Karpas-422 (cell line): ENCODE results near the gene MET. TPM values are rescaled to one million over a fixed set of nuclear protein-coding genes. Genes with fewer than 3 reads are reported as not detected.

Source experiments
- DNase-seq: peaks from one replicate; pipeline ENCODE4 v3.0.0-alpha.2; 2015
- H2AFZ ChIP-seq: fragments of 200-600 bp; sonication (generic); 2 replicates; pipeline ENCODE4 v1.6.1; 2014; ENCODE audit warnings: antibody characterized with exemption, low read length, mixed read lengths
- H3K27ac ChIP-seq: fragments of 200-600 bp; sonication (generic); 2 replicates; pipeline ENCODE4 v1.5.1; 2014; ENCODE audit warnings: mild to moderate bottlenecking, low read length, moderate library complexity
- H3K27me3 ChIP-seq: fragments of 200-600 bp; sonication (generic); 2 replicates; pipeline ENCODE4 v1.6.1; 2014; ENCODE audit warnings: low read length, mixed read lengths
- H3K36me3 ChIP-seq: fragments of 200-600 bp; sonication (generic); 2 replicates; pipeline ENCODE4 v1.6.1; 2014; ENCODE audit warnings: low read length, mixed read lengths; ENCODE audit not compliant: insufficient read depth
- H3K4me1 ChIP-seq: fragments of 200-600 bp; sonication (generic); 2 replicates; pipeline ENCODE4 v1.6.1; 2014; ENCODE audit warnings: mild to moderate bottlenecking, low read length, mixed read lengths
- H3K4me2 ChIP-seq: fragments of 200-600 bp; sonication (generic); 2 replicates; pipeline ENCODE4 v1.6.1; 2014; ENCODE audit warnings: low read length, low read depth, mild to moderate bottlenecking; ENCODE audit not compliant: poor library complexity, severe bottlenecking
- H3K4me3 ChIP-seq: fragments of 200-600 bp; sonication (generic); 2 replicates; pipeline ENCODE4 v1.5.1; 2014; ENCODE audit warnings: mild to moderate bottlenecking, antibody characterized with exemption, low read length, mixed read lengths
- H3K79me2 ChIP-seq: fragments of 200-600 bp; sonication (generic); 2 replicates; pipeline ENCODE4 v1.6.1; 2014; ENCODE audit warnings: mild to moderate bottlenecking, low read length, mixed read lengths
- H3K9ac ChIP-seq: fragments of 200-600 bp; sonication (generic); 2 replicates; pipeline ENCODE4 v1.6.0; 2014; ENCODE audit warnings: low read length
- H3K9me2 ChIP-seq: fragments of 200-600 bp; sonication (generic), shearing (Covaris generic); replicated peaks from 2 replicates; pipeline ENCODE4 v1.6.0; 2014; ENCODE audit warnings: mild to moderate bottlenecking, low read length, moderate library complexity; ENCODE audit not compliant: insufficient read depth
- H3K9me3 ChIP-seq: fragments of 300-700, 200-600 bp; sonication (generic); 2 replicates; pipeline ENCODE4 v1.6.1; 2014; ENCODE audit warnings: low read length, mixed read lengths
- H4K20me1 ChIP-seq: fragments of 200-600 bp; sonication (generic); 2 replicates; pipeline ENCODE4 v1.6.1; 2014; ENCODE audit warnings: mild to moderate bottlenecking, antibody characterized with exemption, low read length, low read depth; ENCODE audit not compliant: insufficient read depth
- total RNA-seq: library from RNA; depleted of rRNA; stranded (reverse); fragments of >200 nt; shearing (Covaris generic); gene quantifications from 2 replicates; pipeline ENCODE4 v1.2.3, GENCODE V29; 2014; ENCODE audit warnings: low replicate concordance

MET gene
- total RNA-seq, 1 experiment from 2014 or later = 158 TPM

- no peak for DNase-seq
- H2AFZ ChIP-seq = no peak overlapping the region
- H3K9me2 ChIP-seq = no peaks in the 10 kb centered on the region
- H3K27ac ChIP-seq = no peak overlapping the region
- no peaks in the 10 kb centered on the region for H3K9me3 ChIP-seq
- H4K20me1 ChIP-seq = no peaks in the 10 kb centered on the region
- H3K27me3 ChIP-seq = no peaks in the 10 kb centered on the region
- no peak overlapping the region for H3K9ac ChIP-seq
- peaks cover 57% of the 10 kb centered on the region for H3K36me3 ChIP-seq
- peaks cover 5% of the 10 kb centered on the region; the same call in 1 of the 2 replicates for H3K79me2 ChIP-seq
- no peak overlapping the region for H3K4me2 ChIP-seq
- peaks cover 34% of the 10 kb centered on the region for H3K4me1 ChIP-seq
- H3K4me3 ChIP-seq = no peak overlapping the region
Observed at GRCh38 chr7:116788572-116789197, 116.7 kb downstream of the MET start.

GRCh38 chr7:116790025-116790424 is 118.0 kb downstream of the MET start:
- peaks cover 5% of the 10 kb centered on the region; the same call in 1 of the 2 replicates for H3K79me2 ChIP-seq
- peaks cover 52% of the 10 kb centered on the region for H3K36me3 ChIP-seq
- no peak overlapping the region for H3K4me2 ChIP-seq
- H3K9me2 ChIP-seq = no peaks in the 10 kb centered on the region
- no peaks in the 10 kb centered on the region for H3K27me3 ChIP-seq
- no peak overlapping the region for H2AFZ ChIP-seq
- H3K4me3 ChIP-seq = no peak overlapping the region
- no peak for DNase-seq
- no peaks in the 10 kb centered on the region for H3K9me3 ChIP-seq
- H3K9ac ChIP-seq = no peak overlapping the region
- H4K20me1 ChIP-seq = no peaks in the 10 kb centered on the region
- H3K4me1 ChIP-seq = peaks cover 22% of the 10 kb centered on the region
- H3K27ac ChIP-seq = no peak overlapping the region

- Histone ChIP-seq H3K9me2 (no peaks in the 10 kb centered on the region), H4K20me1 (no peaks in the 10 kb centered on the region), H3K27ac (no peak overlapping the region), H3K9me3 (no peaks in the 10 kb centered on the region), H3K9ac (no peak overlapping the region), H2AFZ (no peak overlapping the region), H3K27me3 (no peaks in the 10 kb centered on the region), H3K79me2 (no peaks in the 10 kb centered on the region), H3K4me1 (peaks cover 15% of the 10 kb centered on the region), H3K36me3 (peaks cover 57% of the 10 kb centered on the region), H3K4me3 (no peak overlapping the region), H3K4me2 (no peak overlapping the region)
- DNase-seq = no peak
Observed at GRCh38 chr7:116792813-116793212, 120.8 kb downstream of the MET start.

- Histone ChIP-seq H3K4me2 (no peak overlapping the region), H3K4me3 (no peak overlapping the region), H3K4me1 (peaks cover 23% of the 10 kb centered on the region), H3K9me3 (no peaks in the 10 kb centered on the region), H4K20me1 (no peaks in the 10 kb centered on the region), H3K79me2 (no peaks in the 10 kb centered on the region), H3K9ac (no peak overlapping the region), H3K36me3 (peaks cover 46% of the 10 kb centered on the region), H3K27me3 (no peaks in the 10 kb centered on the region), H2AFZ (no peak overlapping the region), H3K9me2 (no peaks in the 10 kb centered on the region), H3K27ac (no peak overlapping the region)
- DNase-seq = no peak
Observed at GRCh38 chr7:116793795-116794340, 121.9 kb downstream of the MET start.

GRCh38 chr7:116796471-116796870 is 124.5 kb downstream of the MET start:
- no peaks in the 10 kb centered on the region for H3K9me3 ChIP-seq
- H3K4me3 ChIP-seq = no peak overlapping the region
- no peaks in the 10 kb centered on the region for H3K79me2 ChIP-seq
- no peak for DNase-seq
- no peaks in the 10 kb centered on the region for H3K9me2 ChIP-seq
- no peaks in the 10 kb centered on the region for H3K27me3 ChIP-seq
- no peak overlapping the region for H3K4me2 ChIP-seq
- H3K36me3 ChIP-seq = peaks cover 31% of the 10 kb centered on the region
- H3K9ac ChIP-seq = no peak overlapping the region
- no peaks in the 10 kb centered on the region for H4K20me1 ChIP-seq
- H2AFZ ChIP-seq = no peak overlapping the region
- H3K27ac ChIP-seq = no peak overlapping the region
- peaks cover 23% of the 10 kb centered on the region for H3K4me1 ChIP-seq

GRCh38 chr7:116797612-116798011 is 125.6 kb downstream of the MET start:
- H3K9me2 ChIP-seq = no peaks in the 10 kb centered on the region
- H3K4me2 ChIP-seq = no peak overlapping the region
- no peak overlapping the region for H3K4me3 ChIP-seq
- no peak overlapping the region for H3K9ac ChIP-seq
- no peak overlapping the region for H3K27ac ChIP-seq
- H3K79me2 ChIP-seq = no peaks in the 10 kb centered on the region
- no peaks in the 10 kb centered on the region for H4K20me1 ChIP-seq
- H2AFZ ChIP-seq = no peak overlapping the region
- peaks cover 29% of the 10 kb centered on the region for H3K36me3 ChIP-seq
- peaks cover 26% of the 10 kb centered on the region for H3K4me1 ChIP-seq
- no peaks in the 10 kb centered on the region for H3K27me3 ChIP-seq
- no peak for DNase-seq
- H3K9me3 ChIP-seq = no peaks in the 10 kb centered on the region

GRCh38 chr7:116798232-116798631 is 126.2 kb downstream of the MET start:
- no peaks in the 10 kb centered on the region for H3K27me3 ChIP-seq
- H3K27ac ChIP-seq = no peak overlapping the region
- H3K79me2 ChIP-seq = no peaks in the 10 kb centered on the region
- no peaks in the 10 kb centered on the region for H4K20me1 ChIP-seq
- peaks cover 28% of the 10 kb centered on the region for H3K4me1 ChIP-seq
- H3K9me3 ChIP-seq = no peaks in the 10 kb centered on the region
- H3K36me3 ChIP-seq = peaks cover 26% of the 10 kb centered on the region
- no peaks in the 10 kb centered on the region for H3K9me2 ChIP-seq
- DNase-seq = no peak
- no peak overlapping the region for H3K4me2 ChIP-seq
- H3K9ac ChIP-seq = no peak overlapping the region
- H2AFZ ChIP-seq = no peak overlapping the region
- H3K4me3 ChIP-seq = no peak overlapping the region

- H3K9me2 ChIP-seq = no peaks in the 10 kb centered on the region
- peaks cover 30% of the 10 kb centered on the region for H3K4me1 ChIP-seq
- no peaks in the 10 kb centered on the region for H3K79me2 ChIP-seq
- H3K9me3 ChIP-seq = no peaks in the 10 kb centered on the region
- no peak overlapping the region for H3K4me2 ChIP-seq
- DNase-seq = no peak
- H3K9ac ChIP-seq = no peak overlapping the region
- no peak overlapping the region for H2AFZ ChIP-seq
- no peaks in the 10 kb centered on the region for H4K20me1 ChIP-seq
- peaks cover 23% of the 10 kb centered on the region for H3K36me3 ChIP-seq
- no peaks in the 10 kb centered on the region for H3K27me3 ChIP-seq
- no peak overlapping the region for H3K27ac ChIP-seq
- H3K4me3 ChIP-seq = no peak overlapping the region
Observed at GRCh38 chr7:116799916-116800315, 127.9 kb downstream of the MET start.
